ENCODE measurements around the gene RIMKLB.

- TF ChIP-seq POLR2A (IDR thresholded peaks at IDR 0.05) = no peak
- TF ChIP-seq CTCF (IDR thresholded peaks at IDR 0.05) = no peak
- no peak for TF ChIP-seq POLR2AphosphoS5 (IDR thresholded peaks at IDR 0.05)
- no peak for TF ChIP-seq EP300 (IDR thresholded peaks at IDR 0.05)
Observed at GRCh38 chr12:8661016-8661415, 36.8 kb upstream of the RIMKLB start.
